Stimulated activated CD8-positive, alpha-beta memory T cell treated with anti-CD3 and anti-CD28 coated beads, Interleukin-7, amount 100 ng/mL, for 48 hours (primary cell): Measurements from ENCODE around the gene C1orf53.

Experiments
- DNase-seq, 2 donors: peaks; one replicate each; pipeline ENCODE4 v3.0.0-alpha.2; 2020; ENCODE audit warnings: low read depth in 1 of 2; ENCODE audit errors: extremely low read depth in 1 of 2

C1orf53 gene

DNA sequence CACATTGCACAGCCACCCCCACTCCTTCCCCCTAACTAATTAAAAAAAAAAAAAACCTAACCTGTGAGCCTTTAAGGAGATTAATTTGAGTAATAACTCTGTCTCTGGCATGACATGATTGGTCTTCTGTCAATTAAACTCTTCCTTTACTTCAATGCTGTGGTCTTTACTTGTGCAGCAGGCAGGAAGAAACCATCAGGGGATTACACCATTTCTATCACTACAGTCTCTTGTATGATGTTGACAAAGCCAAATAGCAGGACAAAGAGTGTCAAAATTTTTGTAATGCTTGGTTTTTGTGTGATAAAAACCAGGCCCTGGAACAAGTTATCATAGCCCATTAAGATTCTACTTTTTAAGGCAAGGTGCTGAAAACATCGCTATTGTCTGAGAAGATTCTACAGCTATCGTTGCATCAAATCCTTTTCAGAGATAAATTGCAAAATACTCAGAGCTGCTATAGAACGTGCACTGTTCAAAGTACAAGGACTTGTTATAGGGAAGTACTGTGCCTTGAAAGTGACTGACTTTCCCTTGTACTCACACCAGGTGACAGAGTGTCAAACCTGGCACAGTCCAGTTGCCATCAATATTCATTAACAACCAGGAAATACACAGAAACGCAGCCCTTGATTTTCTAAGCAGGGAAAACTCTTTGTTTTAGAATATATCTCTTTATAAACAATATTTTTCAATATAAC is 52.4 kb downstream of the C1orf53 start:
- no peak for DNase-seq

DNA sequence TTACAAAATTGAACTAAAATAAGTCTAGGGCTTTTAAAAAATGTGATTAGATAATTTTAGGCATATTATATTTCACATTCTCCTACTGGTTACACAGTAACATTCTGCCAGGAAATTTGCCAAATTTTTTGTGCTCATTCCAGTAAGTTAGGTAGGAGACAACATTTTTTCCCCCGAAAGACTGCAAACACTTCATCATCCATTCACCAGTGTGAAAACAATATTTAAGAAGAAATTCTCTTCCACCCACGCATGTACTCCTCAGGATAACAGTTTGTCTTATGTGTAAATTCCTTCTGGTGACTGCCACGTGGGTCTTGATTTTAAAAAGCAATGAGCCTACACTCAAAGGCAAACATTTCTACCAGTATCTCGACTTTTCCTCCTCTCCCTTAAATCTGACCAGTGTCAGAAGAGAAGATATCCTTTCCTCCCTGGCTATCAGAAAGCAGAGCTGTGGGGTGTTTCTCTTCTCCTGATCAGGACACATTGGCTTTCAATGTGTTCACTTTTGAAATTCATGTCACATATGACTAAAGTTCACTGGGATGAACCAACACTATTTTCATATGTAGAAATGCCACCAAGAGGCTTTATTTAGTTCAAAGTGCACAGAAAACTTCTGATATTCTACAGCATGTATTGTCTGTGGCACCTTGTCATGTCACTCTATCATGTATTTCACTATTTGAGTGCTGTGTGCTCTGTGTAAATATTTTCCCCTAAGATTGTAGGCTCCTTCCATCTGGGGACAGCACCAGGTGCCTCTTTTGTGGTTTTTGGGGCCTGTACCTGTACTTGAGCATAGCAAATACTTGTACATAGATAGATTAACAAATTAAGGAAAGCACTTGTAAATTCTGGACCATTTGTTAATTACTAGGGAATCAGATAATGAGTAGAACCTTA is 53.3 kb downstream of the C1orf53 start:
- no peak for DNase-seq
